Measurements from ENCODE around the gene NEDD4L.

DNA sequence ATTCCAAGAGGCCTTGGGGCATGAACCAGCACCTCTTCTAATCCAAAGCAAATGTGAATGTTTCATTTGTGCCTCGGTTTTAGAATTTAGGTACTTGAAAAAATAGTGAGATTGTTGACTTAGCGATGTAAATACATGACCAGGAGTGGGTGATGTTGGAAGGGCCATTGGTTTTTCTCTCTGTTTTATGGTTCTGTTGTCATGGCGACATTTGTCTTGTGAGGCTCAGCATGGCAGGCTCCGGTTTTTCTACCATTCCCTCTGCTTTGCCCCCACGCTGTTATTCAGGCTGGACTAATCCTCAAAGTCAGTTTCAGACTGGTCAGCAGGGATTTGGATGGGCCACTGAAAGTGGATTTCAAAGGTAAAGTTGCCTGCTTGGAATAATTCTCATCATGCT lies 329.5 kb downstream of the NEDD4L start:
- no peak for TF ChIP-seq CTCF (optimal IDR thresholded peaks at IDR 0.05 in 1 of 3, IDR thresholded peaks at IDR 0.05 in 1 of 3, conservative IDR thresholded peaks at IDR 0.05 in 1 of 3; ENCODE audit: extremely low read depth in 1 of 3, insufficient read depth in 2 of 3, low read length in 3 of 3)
- no peak for TF ChIP-seq EZH2 (IDR thresholded peaks at IDR 0.05; ENCODE audit: low read length)

Data from keratinocyte (primary cell).